SK-N-SH treated with all-trans-retinoic acid at 6 μM for 48 hours (cell line): Measurements from ENCODE around the gene TIPIN.

Source experiments
- ATAC-seq: fragments of 200-7000 bp; cut with Tn5 transposase; 3 replicates; pipeline ENCODE4 v1.9.1; 2020; ENCODE audit warnings: mild to moderate bottlenecking, moderate library complexity
- ARNTL ChIP-seq: fragments of 450-650 bp; formaldehyde crosslinking; IDR thresholded peaks from 2 replicates; pipeline ENCODE4 v1.5.0; 2020; ENCODE audit warnings: low read depth, mild to moderate bottlenecking, moderate library complexity, borderline replicate concordance
- CSDC2 ChIP-seq: fragments of 250-450 bp; sonication (Bioruptor Pico); IDR thresholded peaks from 2 replicates; pipeline ENCODE4 v1.5.0; 2020; ENCODE audit warnings: mild to moderate bottlenecking, moderate library complexity
- ESRRG ChIP-seq: fragments of 250-450 bp; sonication (Bioruptor Pico); IDR thresholded peaks from 2 replicates; pipeline ENCODE4 v1.6.1; 2021; ENCODE audit warnings: mild to moderate bottlenecking
- GLIS3 ChIP-seq: fragments of 250-450 bp; sonication (Bioruptor Pico); IDR thresholded peaks from 2 replicates; pipeline ENCODE4 v1.5.0; 2020; ENCODE audit warnings: mild to moderate bottlenecking, moderate library complexity
- ISL1 ChIP-seq: fragments of 250-450 bp; sonication (Bioruptor Pico); IDR thresholded peaks from 2 replicates; pipeline ENCODE4 v2.1.2; 2022; ENCODE audit warnings: mild to moderate bottlenecking, moderate library complexity
- OSR1 ChIP-seq: fragments of 250-450 bp; sonication (Bioruptor Pico); IDR thresholded peaks from 2 replicates; pipeline ENCODE4 v1.8.0; 2022; ENCODE audit warnings: moderate library complexity, mild to moderate bottlenecking, inconsistent platforms
- RARB ChIP-seq: fragments of 250-450 bp; sonication (Bioruptor Pico); IDR thresholded peaks from 2 replicates; pipeline ENCODE4 v1.8.0; 2021; ENCODE audit warnings: mild to moderate bottlenecking, moderate library complexity
- SNAI2 ChIP-seq: fragments of 250-450 bp; sonication (Bioruptor Pico); IDR thresholded peaks from 2 replicates; pipeline ENCODE4 v1.5.0; 2020; ENCODE audit warnings: mild to moderate bottlenecking, moderate library complexity
- TCF4 ChIP-seq: fragments of 250-450 bp; sonication (Bioruptor Pico); IDR thresholded peaks from 2 replicates; pipeline ENCODE4 v1.8.0; 2021; ENCODE audit warnings: mild to moderate bottlenecking, moderate library complexity, borderline replicate concordance
- TOX ChIP-seq: fragments of 250-450 bp; sonication (Bioruptor Pico); IDR thresholded peaks from 2 replicates; pipeline ENCODE4 v1.8.0; 2021; ENCODE audit warnings: mild to moderate bottlenecking, moderate library complexity, borderline replicate concordance
- ZC3H10 ChIP-seq: fragments of 250-450 bp; sonication (Bioruptor Pico); IDR thresholded peaks from 2 replicates; pipeline ENCODE4 v1.5.1; 2021; ENCODE audit warnings: mild to moderate bottlenecking, moderate library complexity
- ZFP3 ChIP-seq: fragments of 250-450 bp; sonication (Bioruptor Pico); IDR thresholded peaks from 2 replicates; pipeline ENCODE4 v1.5.0; 2020; ENCODE audit warnings: mild to moderate bottlenecking, moderate library complexity
- ZFP30 ChIP-seq: fragments of 450-650 bp; formaldehyde crosslinking; IDR thresholded peaks from 2 replicates; pipeline ENCODE4 v1.5.0; 2022; ENCODE audit warnings: mild to moderate bottlenecking, moderate library complexity
- ZNF565 ChIP-seq: fragments of 450-650 bp; formaldehyde crosslinking; conservative IDR thresholded peaks from 2 replicates; pipeline ENCODE4 v1.5.0; 2020; ENCODE audit warnings: low read depth, mild to moderate bottlenecking, moderate library complexity
- ZNF70 ChIP-seq: fragments of 450-650 bp; formaldehyde crosslinking; IDR thresholded peaks from 2 replicates; pipeline ENCODE4 v1.5.0; 2020; ENCODE audit warnings: mild to moderate bottlenecking, moderate library complexity
- TF ChIP-seq, protein P1 (sequence below): fragments of 250-450 bp; sonication (Bioruptor Pico); IDR thresholded peaks from 2 replicates; pipeline ENCODE4 v1.8.0; 2021; ENCODE audit warnings: low read depth, mild to moderate bottlenecking, moderate library complexity, borderline replicate concordance
- TF ChIP-seq, protein P2 (sequence below): fragments of 250-450 bp; sonication (Bioruptor Pico); IDR thresholded peaks from 2 replicates; pipeline ENCODE4 v1.8.0; 2020; ENCODE audit warnings: mild to moderate bottlenecking, moderate library complexity, borderline replicate concordance
- TF ChIP-seq, protein P3 (sequence below): fragments of 250-450 bp; sonication (Bioruptor Pico); IDR thresholded peaks from 2 replicates; pipeline ENCODE4 v1.5.0; 2020; ENCODE audit warnings: mild to moderate bottlenecking, moderate library complexity
- TF ChIP-seq, protein P4 (sequence below): fragments of 250-450 bp; sonication (Bioruptor Pico); IDR thresholded peaks from 2 replicates; pipeline ENCODE4 v1.5.1; 2021; ENCODE audit warnings: mild to moderate bottlenecking, moderate library complexity
- TF ChIP-seq, protein P5 (sequence below): fragments of 250-450 bp; sonication (Bioruptor Pico); IDR thresholded peaks from 2 replicates; pipeline ENCODE4 v1.5.1; 2020; ENCODE audit warnings: low read depth, mild to moderate bottlenecking, moderate library complexity

The TIPIN gene

DNA sequence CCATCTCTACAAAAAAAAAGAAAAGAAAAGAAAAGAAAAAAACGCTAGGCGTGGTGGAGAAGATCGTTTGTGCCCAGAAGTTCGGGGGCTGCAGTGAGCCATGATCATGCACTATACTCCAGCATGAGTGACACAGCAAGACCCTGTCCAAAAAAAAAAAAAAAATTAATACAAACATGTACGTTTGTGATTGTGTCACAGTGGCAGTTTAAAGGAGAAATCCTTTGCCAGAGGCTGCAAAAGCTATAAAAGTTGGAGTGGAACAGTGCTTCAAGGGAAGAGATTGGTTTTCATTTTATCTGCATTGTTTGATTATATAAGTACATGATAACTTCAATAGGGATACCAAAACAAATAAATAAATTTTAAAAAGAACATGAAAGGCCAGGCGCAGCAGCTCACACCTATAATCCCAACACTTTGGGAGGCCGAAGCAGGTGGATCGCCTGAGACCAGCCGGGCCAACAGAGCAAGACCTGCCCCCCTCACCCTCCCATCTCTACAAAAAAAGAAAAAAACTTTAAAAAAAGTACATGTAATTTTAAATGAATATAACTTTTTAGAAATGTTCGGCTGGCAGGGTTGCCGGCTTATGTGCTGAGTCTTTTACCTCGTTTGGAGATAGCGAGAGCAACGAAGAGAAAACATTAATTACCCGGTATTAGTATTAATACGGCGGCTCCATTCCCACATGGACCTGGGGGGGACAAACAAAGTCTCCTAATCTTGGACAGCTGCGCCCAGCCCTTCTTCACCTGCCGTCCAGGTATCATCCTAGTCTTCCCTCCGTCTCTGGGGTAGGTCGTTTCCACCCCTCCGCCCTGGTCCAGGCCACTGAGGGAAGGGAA lies 63.7 kb downstream of the TIPIN start (continued):
- TF ChIP-seq ZC3H10 (CRISPR knock-in tag) (no peak), TCF4 (CRISPR knock-in tag) (no peak), GLIS3 (CRISPR knock-in tag) (no peak)

DNA sequence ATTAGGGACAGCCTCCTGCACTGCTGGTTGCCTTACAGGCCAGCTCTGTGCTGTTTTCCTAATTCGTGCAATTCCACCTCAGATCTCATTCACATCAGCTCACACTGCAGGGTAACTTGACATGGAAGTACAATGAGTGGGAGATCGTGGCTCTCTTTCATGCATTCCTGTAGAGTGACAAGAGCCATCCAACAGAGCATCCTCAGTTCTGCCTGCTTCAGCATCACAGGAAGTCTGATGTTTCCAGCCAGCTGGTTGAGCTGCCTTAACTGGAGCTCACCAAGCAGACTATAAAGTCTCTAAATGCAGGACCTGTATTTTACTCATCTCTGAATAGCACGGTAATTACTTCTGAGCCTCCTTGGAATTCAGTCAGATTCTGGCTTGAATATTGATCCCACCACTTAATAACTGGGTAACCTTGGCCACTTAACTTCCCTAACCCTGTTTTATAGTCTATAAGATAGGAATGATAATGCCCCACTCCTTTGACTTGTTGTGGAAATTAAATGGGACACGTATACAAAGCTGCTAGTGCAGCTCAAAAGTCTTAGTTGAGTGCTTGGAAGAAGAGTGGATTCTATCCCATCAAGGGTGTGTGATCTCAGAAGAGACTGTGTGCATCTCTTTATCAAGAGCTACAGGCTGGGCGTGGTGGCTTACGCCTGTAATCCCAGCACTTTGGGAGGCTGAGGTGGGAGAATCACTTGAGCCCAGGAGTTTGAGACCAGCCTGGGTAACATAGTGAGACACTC lies 64.5 kb downstream of the TIPIN start:
- TF ChIP-seq ESRRG (CRISPR knock-in tag) (no peak), ARNTL (CRISPR knock-in tag) (no peak), TOX (no peak), ZFP30 (CRISPR knock-in tag) (no peak), ZNF70 (CRISPR knock-in tag) (no peak), OSR1 (CRISPR knock-in tag) (no peak), ZFP3 (CRISPR knock-in tag) (no peak), TCF4 (CRISPR knock-in tag) (no peak), GLIS3 (CRISPR knock-in tag) (no peak), ZC3H10 (CRISPR knock-in tag) (no peak), ZNF565 (CRISPR knock-in tag) (no peak), ISL1 (no peak)
- TF ChIP-seq, protein P1, sequence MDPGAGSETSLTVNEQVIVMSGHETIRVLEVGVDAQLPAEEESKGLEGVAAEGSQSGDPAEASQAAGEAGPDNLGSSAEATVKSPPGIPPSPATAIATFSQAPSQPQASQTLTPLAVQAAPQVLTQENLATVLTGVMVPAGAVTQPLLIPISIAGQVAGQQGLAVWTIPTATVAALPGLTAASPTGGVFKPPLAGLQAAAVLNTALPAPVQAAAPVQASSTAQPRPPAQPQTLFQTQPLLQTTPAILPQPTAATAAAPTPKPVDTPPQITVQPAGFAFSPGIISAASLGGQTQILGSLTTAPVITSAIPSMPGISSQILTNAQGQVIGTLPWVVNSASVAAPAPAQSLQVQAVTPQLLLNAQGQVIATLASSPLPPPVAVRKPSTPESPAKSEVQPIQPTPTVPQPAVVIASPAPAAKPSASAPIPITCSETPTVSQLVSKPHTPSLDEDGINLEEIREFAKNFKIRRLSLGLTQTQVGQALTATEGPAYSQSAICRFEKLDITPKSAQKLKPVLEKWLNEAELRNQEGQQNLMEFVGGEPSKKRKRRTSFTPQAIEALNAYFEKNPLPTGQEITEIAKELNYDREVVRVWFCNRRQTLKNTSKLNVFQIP, result no peak
- TF ChIP-seq, protein P2, sequence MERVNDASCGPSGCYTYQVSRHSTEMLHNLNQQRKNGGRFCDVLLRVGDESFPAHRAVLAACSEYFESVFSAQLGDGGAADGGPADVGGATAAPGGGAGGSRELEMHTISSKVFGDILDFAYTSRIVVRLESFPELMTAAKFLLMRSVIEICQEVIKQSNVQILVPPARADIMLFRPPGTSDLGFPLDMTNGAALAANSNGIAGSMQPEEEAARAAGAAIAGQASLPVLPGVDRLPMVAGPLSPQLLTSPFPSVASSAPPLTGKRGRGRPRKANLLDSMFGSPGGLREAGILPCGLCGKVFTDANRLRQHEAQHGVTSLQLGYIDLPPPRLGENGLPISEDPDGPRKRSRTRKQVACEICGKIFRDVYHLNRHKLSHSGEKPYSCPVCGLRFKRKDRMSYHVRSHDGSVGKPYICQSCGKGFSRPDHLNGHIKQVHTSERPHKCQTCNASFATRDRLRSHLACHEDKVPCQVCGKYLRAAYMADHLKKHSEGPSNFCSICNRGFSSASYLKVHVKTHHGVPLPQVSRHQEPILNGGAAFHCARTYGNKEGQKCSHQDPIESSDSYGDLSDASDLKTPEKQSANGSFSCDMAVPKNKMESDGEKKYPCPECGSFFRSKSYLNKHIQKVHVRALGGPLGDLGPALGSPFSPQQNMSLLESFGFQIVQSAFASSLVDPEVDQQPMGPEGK (CRISPR knock-in tag), result no peak
- TF ChIP-seq, protein P3, sequence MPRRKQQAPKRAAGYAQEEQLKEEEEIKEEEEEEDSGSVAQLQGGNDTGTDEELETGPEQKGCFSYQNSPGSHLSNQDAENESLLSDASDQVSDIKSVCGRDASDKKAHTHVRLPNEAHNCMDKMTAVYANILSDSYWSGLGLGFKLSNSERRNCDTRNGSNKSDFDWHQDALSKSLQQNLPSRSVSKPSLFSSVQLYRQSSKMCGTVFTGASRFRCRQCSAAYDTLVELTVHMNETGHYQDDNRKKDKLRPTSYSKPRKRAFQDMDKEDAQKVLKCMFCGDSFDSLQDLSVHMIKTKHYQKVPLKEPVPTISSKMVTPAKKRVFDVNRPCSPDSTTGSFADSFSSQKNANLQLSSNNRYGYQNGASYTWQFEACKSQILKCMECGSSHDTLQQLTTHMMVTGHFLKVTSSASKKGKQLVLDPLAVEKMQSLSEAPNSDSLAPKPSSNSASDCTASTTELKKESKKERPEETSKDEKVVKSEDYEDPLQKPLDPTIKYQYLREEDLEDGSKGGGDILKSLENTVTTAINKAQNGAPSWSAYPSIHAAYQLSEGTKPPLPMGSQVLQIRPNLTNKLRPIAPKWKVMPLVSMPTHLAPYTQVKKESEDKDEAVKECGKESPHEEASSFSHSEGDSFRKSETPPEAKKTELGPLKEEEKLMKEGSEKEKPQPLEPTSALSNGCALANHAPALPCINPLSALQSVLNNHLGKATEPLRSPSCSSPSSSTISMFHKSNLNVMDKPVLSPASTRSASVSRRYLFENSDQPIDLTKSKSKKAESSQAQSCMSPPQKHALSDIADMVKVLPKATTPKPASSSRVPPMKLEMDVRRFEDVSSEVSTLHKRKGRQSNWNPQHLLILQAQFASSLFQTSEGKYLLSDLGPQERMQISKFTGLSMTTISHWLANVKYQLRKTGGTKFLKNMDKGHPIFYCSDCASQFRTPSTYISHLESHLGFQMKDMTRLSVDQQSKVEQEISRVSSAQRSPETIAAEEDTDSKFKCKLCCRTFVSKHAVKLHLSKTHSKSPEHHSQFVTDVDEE, result no peak
- TF ChIP-seq, protein P4, sequence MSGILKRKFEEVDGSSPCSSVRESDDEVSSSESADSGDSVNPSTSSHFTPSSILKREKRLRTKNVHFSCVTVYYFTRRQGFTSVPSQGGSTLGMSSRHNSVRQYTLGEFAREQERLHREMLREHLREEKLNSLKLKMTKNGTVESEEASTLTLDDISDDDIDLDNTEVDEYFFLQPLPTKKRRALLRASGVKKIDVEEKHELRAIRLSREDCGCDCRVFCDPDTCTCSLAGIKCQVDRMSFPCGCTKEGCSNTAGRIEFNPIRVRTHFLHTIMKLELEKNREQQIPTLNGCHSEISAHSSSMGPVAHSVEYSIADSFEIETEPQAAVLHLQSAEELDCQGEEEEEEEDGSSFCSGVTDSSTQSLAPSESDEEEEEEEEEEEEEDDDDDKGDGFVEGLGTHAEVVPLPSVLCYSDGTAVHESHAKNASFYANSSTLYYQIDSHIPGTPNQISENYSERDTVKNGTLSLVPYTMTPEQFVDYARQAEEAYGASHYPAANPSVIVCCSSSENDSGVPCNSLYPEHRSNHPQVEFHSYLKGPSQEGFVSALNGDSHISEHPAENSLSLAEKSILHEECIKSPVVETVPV (CRISPR knock-in tag), result no peak
- TF ChIP-seq, protein P5, sequence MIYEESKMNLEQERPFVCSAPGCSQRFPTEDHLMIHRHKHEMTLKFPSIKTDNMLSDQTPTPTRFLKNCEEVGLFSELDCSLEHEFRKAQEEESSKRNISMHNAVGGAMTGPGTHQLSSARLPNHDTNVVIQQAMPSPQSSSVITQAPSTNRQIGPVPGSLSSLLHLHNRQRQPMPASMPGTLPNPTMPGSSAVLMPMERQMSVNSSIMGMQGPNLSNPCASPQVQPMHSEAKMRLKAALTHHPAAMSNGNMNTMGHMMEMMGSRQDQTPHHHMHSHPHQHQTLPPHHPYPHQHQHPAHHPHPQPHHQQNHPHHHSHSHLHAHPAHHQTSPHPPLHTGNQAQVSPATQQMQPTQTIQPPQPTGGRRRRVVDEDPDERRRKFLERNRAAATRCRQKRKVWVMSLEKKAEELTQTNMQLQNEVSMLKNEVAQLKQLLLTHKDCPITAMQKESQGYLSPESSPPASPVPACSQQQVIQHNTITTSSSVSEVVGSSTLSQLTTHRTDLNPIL (CRISPR knock-in tag), result no peak
- no peak for ATAC-seq

DNA sequence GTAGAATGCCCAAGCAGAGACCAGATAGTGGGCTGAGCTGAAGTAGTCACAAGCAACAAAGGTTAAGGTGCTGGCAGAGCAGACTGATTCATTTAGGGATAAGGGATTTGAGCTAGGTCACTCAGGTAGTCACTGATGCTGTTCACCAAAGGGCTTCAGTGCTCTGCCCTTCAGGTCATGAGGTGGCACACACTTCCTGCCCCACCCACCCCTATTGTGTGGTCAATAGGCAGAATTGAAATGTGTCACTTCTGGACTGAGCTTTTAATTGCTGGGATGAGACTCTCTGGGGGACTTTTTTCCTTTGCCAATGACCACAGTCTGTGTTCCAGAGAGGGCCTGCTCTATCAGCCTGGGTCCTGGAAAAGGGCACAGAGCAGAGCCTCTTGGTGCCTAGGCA lies 66.0 kb downstream of the TIPIN start:
- no peak for ATAC-seq
- TF ChIP-seq CSDC2 (CRISPR knock-in tag) (no peak), SNAI2 (CRISPR knock-in tag) (no peak), ZC3H10 (CRISPR knock-in tag) (no peak), RARB (no peak), ARNTL (CRISPR knock-in tag) (no peak), GLIS3 (CRISPR knock-in tag) (no peak), OSR1 (CRISPR knock-in tag) (no peak)
- TF ChIP-seq, protein P5 (CRISPR knock-in tag), result no peak
- TF ChIP-seq, protein P4 (CRISPR knock-in tag), result no peak
